Kidney epithelial cell (primary cell): Measurements from ENCODE around the gene ABCG1. TPM values are rescaled to one million over a fixed set of nuclear protein-coding genes. Genes with fewer than 3 reads are reported as not detected.
"Not testable (repeated sequence)": the region's sequence is repeated elsewhere in the genome, so short reads cannot be mapped to it uniquely, and the experiment has no call there.

Experiments
- DNase-seq: peaks from one replicate; pipeline ENCODE4 v3.0.0-alpha.2; 2010; ENCODE audit warnings: low read depth
- H3K27me3 ChIP-seq: 2 replicates; pipeline ENCODE4 v1.6.0; 2011; ENCODE audit warnings: low read length; ENCODE audit not compliant: control insufficient read depth, insufficient read depth
- H3K36me3 ChIP-seq: 2 replicates; pipeline ENCODE4 v1.5.1; 2011; ENCODE audit warnings: low read length; ENCODE audit not compliant: control insufficient read depth, insufficient read depth
- H3K4me3 ChIP-seq: 2 replicates; pipeline ENCODE4 v1.5.1; 2011; ENCODE audit warnings: low read depth, mild to moderate bottlenecking, control low read depth, low read length
- total RNA-seq: library from RNA; depleted of rRNA; stranded (reverse); fragments of >200 nt; gene quantifications from 2 replicates; pipeline ENCODE4 v1.2.3, GENCODE V29; 2015
- TF ChIP-seq, protein P1 (sequence below): IDR thresholded peaks from 2 replicates; pipeline ENCODE4 v1.5.1; 2011; ENCODE audit warnings: mild to moderate bottlenecking, moderate library complexity, low read length, control low read depth, inconsistent platforms; ENCODE audit not compliant: insufficient read depth, poor library complexity, severe bottlenecking

The ABCG1 gene
- total RNA-seq, 1 donor from 2014 or later, result 3.6 TPM

DNA sequence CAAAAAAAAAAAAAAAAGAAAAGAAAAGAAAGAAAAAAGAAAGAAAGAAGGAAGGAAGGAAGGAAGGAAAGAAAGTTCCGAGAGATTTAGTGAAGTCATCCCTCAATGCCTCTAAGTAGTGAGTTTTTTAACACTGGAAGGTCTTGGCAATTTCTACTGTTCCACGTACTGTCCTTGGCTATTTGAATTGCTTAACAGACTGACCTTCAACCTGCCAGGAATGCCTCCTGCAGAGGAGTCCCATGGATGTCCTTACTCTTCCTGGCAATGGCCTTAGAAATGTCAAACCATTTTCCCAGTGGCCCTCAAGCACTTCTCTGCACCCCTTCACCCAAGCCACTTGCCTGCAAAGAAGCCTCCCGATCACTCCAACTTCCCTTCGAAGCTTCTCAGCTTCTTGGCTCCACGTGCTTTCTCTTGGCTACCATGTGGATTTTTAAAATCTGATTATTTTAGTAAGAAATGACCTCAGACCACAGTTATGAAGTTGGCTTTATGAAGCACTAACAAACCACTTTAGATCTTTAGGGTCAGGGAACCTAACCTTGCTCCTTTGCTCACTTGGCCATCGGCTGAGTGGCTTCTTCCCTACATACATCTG, 43.7 kb upstream of the ABCG1 start:
- DNase-seq, result no peak
- TF ChIP-seq, protein P1, sequence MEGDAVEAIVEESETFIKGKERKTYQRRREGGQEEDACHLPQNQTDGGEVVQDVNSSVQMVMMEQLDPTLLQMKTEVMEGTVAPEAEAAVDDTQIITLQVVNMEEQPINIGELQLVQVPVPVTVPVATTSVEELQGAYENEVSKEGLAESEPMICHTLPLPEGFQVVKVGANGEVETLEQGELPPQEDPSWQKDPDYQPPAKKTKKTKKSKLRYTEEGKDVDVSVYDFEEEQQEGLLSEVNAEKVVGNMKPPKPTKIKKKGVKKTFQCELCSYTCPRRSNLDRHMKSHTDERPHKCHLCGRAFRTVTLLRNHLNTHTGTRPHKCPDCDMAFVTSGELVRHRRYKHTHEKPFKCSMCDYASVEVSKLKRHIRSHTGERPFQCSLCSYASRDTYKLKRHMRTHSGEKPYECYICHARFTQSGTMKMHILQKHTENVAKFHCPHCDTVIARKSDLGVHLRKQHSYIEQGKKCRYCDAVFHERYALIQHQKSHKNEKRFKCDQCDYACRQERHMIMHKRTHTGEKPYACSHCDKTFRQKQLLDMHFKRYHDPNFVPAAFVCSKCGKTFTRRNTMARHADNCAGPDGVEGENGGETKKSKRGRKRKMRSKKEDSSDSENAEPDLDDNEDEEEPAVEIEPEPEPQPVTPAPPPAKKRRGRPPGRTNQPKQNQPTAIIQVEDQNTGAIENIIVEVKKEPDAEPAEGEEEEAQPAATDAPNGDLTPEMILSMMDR, result no peak
- H3K36me3 ChIP-seq, result no peaks in the 10 kb centered on the region

GRCh38 chr21:42176859-42177258, 42.1 kb upstream of the ABCG1 start:
- Histone ChIP-seq H3K36me3 (no peaks in the 10 kb centered on the region), H3K4me3 (no peak overlapping the region), H3K27me3 (peaks cover 9% of the 10 kb centered on the region)
- TF ChIP-seq, protein P1, result no peak
- no peak for DNase-seq

More for the DNA sequence above, 43.7 kb upstream of the ABCG1 start:
- no peak overlapping the region for H3K4me3 ChIP-seq
- H3K27me3 ChIP-seq, result peaks cover 9% of the 10 kb centered on the region

DNA sequence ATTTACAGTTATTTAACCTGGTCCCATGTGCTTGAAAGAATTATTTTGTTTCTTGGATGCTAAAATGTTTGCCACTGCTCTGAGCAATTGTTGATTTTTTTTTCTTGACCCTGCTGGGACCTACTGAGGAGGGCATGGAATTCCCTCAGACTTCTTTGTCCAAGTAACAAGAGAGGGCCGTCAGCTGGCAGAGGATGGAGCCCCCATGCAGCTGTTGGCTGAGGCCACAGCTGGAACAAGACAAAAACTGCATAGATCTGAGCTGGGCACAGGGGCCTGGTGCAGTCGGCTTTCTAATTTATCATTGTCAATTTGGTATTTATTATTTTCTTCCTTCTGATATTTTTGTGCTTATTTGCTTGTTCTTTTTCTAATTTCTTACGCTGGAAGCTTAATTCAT, 39.6 kb upstream of the ABCG1 start:
- TF ChIP-seq, protein P1, result no peak
- Histone ChIP-seq H3K27me3 (peaks cover 7% of the 10 kb centered on the region), H3K36me3 (no peaks in the 10 kb centered on the region), H3K4me3 (no peak overlapping the region)
- DNase-seq, result no peak

DNA sequence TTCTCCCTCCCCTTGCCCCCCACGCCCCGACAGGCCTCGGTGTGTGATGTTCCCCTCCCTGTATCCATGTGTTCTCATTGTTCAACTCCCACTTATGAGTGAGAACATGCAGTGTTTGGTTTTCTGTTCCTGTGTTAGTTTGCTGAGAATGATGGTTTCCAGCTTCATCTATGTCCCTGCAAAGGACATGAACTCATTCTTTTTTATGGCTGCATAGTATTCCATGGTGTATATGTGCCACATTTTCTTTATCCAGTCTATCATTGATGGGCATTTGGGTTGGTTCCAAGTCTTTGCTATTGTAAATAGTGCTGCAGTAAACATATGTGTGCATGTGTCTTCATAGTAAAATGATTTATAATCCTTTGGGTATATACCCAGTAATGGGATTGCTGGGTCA, 38.9 kb upstream of the ABCG1 start:
- DNase-seq, H3K36me3 ChIP-seq, H3K27me3 ChIP-seq, H3K4me3 ChIP-seq: not testable (repeated sequence)

DNA sequence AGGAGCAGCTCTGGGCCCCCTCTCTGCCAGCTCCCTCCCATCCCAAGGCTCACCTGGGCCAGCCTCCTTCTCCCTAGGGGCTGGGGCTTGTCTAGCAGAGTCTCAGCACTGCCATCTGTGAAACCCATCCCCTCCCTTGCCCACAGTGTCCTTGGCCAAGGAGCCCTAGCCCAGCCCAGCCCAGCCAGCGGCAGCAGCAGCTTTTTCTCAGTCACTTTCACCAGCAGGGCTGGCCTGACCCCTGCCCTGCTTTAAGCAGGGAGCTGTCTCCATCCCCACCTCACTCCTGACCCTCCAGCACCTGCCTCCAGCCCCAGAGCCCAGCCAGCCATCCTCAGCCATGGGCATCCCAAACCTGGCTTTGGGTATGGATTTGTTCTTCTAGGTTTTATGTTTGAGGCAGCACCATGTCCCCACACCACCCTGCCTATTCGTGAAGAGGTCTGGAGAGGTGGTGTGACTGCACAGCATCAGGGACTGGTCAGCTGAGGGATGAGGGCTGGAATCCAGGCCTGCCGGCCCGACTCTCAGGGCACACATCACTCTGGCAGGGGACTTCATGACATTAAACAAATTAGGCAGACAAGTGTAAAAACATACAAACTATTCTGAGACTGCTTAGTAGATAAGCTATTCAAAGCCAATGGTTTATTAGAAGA, 36.1 kb upstream of the ABCG1 start:
- no peak overlapping the region for H3K4me3 ChIP-seq
- no peaks in the 10 kb centered on the region for H3K36me3 ChIP-seq
- DNase-seq, result no peak
- TF ChIP-seq, protein P1, result no peak
- H3K27me3 ChIP-seq, result peaks cover 4% of the 10 kb centered on the region

GRCh38 chr21:42183374-42184266, 35.3 kb upstream of the ABCG1 start:
- DNase-seq, result no peak
- Histone ChIP-seq H3K27me3 (peaks cover 4% of the 10 kb centered on the region), H3K4me3 (no peak overlapping the region), H3K36me3 (no peaks in the 10 kb centered on the region)
- TF ChIP-seq, protein P1, result no peak
